Central memory CD8-positive, alpha-beta T cell (primary cell): ENCODE measurements around the gene SPTLC2.
"Not testable (repeated sequence)": the region's sequence is repeated elsewhere in the genome, so short reads cannot be mapped to it uniquely, and the experiment has no call there.

ENCODE experiments used
- ATAC-seq: fragments of 150-1000 bp; cut with Tn5 transposase; replicated peaks from 2 replicates; pipeline ENCODE4 v1.10.0; 2022; ENCODE audit warnings: mild to moderate bottlenecking, moderate FRiP score, moderate number of reproducible peaks; ENCODE audit not compliant: poor library complexity, severe bottlenecking; ENCODE audit errors: extremely low read depth
- DNase-seq, 2 donors: peaks; one replicate each; pipeline ENCODE4 v3.0.0; 2021; ENCODE audit warnings: low spot score in 2 of 2
- H3K27ac Mint-ChIP-seq: one replicate; pipeline ENCODE4 v1.8.0; 2022; ENCODE audit warnings: low read depth, mild to moderate bottlenecking, moderate library complexity, mixed read lengths
- H3K27me3 Mint-ChIP-seq: one replicate; pipeline ENCODE4 v1.8.0; 2022; ENCODE audit warnings: mixed read lengths
- H3K36me3 Mint-ChIP-seq: one replicate; pipeline ENCODE4 v1.8.0; 2022; ENCODE audit warnings: mild to moderate bottlenecking, moderate library complexity, mixed read lengths; ENCODE audit not compliant: insufficient read depth
- H3K4me1 Mint-ChIP-seq: one replicate; pipeline ENCODE4 v1.8.0; 2022; ENCODE audit warnings: mixed read lengths
- H3K4me3 Mint-ChIP-seq: one replicate; pipeline ENCODE4 v1.8.0; 2022; ENCODE audit warnings: mild to moderate bottlenecking, moderate library complexity, mixed read lengths
- H3K9me3 Mint-ChIP-seq: one replicate; pipeline ENCODE4 v1.8.0; 2022; ENCODE audit warnings: mixed read lengths

The SPTLC2 gene

DNA sequence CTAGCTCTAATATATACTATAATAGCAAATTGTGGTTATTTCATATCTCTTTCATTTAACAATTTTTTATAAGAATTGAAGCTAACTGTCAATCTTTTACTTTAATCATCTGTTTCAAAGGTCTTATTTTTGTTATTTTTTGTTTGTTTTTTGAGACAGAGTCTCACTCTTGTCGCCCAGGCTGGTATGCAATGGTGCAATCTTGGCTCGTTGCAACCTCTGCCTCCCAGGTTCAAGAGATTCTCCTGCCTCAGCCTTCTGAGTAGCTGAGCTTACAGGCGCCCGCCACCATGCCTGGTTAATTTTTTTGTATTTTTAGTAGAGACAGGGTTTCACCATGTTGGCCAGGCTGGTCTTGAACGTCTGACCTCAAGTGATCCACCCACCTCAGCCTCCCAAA lies 87.7 kb downstream of the SPTLC2 start:
- ATAC-seq, H3K27me3 Mint-ChIP-seq, H3K9me3 Mint-ChIP-seq, H3K4me1 Mint-ChIP-seq, DNase-seq, H3K4me3 Mint-ChIP-seq: not testable (repeated sequence)
- peak overlapping the region; percentile 29 for H3K27ac Mint-ChIP-seq
- H3K36me3 Mint-ChIP-seq: peaks cover 16% of the 10 kb centered on the region

DNA sequence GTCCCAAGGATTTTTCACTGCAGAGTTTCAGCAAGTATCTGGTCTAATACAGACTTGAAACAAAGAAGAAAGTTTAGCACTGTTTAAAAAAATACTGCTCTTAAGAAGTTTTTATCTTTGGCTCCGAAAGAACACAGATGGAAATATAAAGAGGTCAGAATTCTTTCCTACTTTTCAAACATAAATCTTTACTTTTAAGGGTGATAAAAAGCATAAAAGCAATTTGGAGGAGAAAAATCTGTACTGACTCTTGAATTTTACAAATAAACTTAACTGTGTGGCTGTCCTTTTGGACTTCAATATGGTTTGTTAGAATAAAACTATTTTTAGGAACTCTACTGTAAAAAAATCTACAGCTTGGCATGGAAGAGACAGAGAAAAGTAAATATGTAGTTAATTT lies 90.2 kb downstream of the SPTLC2 start:
- no peak for ATAC-seq
- DNase-seq: no peak
- H3K27ac Mint-ChIP-seq: no peak overlapping the region
- H3K36me3 Mint-ChIP-seq: peaks cover 15% of the 10 kb centered on the region
- no peak overlapping the region for H3K4me3 Mint-ChIP-seq
- H3K4me1 Mint-ChIP-seq: peaks cover 11% of the 10 kb centered on the region
- no peaks in the 10 kb centered on the region for H3K27me3 Mint-ChIP-seq
- H3K9me3 Mint-ChIP-seq: no peaks in the 10 kb centered on the region

DNA sequence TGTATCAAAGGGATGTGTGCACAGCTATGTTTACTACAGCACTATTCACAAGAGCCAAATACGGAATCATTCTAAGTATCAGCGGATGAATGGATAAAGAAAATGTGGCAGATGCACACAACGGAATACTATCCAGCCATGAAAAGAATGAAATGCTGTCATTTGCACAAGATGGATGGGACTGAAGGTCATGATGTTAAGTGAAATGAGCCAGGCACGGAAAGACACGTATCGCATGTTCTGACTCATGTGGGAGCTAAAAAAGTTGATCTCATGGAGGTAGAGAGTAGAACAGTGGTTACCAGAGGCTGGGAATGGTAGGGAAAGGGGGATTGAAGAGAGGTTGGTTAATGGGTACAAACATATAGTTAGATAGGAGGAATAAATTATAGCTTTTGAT lies 91.9 kb downstream of the SPTLC2 start:
- ATAC-seq (no peak), DNase-seq (no peak)
- Mint-ChIP-seq H3K4me3 (no peak overlapping the region), H3K4me1 (peaks cover 6% of the 10 kb centered on the region), H3K27me3 (no peaks in the 10 kb centered on the region), H3K27ac (no peak overlapping the region), H3K9me3 (no peaks in the 10 kb centered on the region), H3K36me3 (peaks cover 23% of the 10 kb centered on the region)

DNA sequence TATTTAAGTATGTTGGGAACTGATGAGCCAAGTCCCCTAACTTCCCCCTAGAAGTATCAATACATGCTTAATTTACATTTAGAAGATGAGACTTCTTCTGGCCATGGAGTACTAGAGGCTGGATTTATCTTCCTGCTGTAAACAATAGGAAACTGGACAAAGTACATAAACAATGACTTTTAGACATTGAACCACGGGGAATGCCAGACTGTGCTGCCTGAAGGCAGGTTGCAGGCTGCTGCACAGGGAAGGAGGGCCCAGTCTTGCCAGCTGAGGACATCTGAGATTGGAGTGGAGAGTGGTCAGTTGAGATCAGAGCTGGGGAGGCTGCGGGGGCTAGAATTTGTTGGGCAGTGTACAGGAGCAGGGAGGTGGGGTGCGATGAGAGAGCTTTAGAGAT lies 93.3 kb downstream of the SPTLC2 start:
- Mint-ChIP-seq H3K27me3 (no peaks in the 10 kb centered on the region), H3K9me3 (no peaks in the 10 kb centered on the region), H3K4me3 (no peak overlapping the region), H3K27ac (peak overlapping the region; percentile 63), H3K36me3 (peaks cover 33% of the 10 kb centered on the region), H3K4me1 (peaks cover 6% of the 10 kb centered on the region)
- DNase-seq (no peak), ATAC-seq (no peak)

DNA sequence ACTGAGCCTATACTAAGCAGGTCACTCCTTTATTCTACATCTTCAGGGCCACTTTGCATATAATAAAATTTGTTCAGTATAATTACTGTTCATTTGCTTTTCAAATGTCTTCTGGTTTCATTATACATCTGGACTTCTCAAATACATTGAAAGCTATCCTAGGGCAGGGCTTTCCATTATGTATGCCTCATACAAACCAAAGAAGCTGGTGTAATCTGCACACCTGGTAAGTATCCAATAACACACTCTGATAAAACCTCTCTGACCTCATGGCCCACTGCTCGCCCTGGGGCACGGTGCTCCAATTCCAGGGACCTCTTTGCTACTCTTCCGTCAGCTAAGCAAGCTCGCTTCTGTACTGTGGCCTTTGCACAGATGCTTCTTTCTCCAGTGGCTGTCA lies 95.9 kb downstream of the SPTLC2 start:
- ATAC-seq (no peak), DNase-seq (no peak)
- H3K9me3 Mint-ChIP-seq: no peaks in the 10 kb centered on the region
- H3K27me3 Mint-ChIP-seq: no peaks in the 10 kb centered on the region
- H3K36me3 Mint-ChIP-seq: peaks cover 49% of the 10 kb centered on the region
- peaks cover 6% of the 10 kb centered on the region for H3K4me1 Mint-ChIP-seq
- H3K27ac Mint-ChIP-seq: no peak overlapping the region
- no peak overlapping the region for H3K4me3 Mint-ChIP-seq

DNA sequence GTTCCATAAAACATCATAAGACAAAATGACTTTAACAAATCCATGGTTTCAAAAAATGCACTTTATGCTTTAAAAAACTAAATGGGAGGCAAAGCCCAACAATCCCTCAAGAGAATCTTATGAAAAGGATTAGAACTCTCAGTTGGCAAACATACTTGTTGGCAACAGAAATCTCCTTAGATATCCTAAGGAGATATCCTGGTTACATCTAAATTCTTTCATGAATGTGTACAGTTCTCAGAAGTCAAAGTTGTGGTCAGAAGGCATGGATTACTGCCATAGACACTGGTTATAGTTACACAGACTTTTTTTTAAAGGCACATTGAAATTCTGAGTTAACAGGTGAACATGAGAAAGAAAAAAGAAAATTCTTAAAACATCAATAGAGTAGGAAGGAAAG lies 100.3 kb downstream of the SPTLC2 start:
- Mint-ChIP-seq H3K4me3 (no peak overlapping the region), H3K9me3 (no peaks in the 10 kb centered on the region), H3K36me3 (peaks cover 54% of the 10 kb centered on the region), H3K27me3 (no peaks in the 10 kb centered on the region), H3K27ac (no peak overlapping the region), H3K4me1 (no peaks in the 10 kb centered on the region)
- ATAC-seq (no peak), DNase-seq (no peak)

DNA sequence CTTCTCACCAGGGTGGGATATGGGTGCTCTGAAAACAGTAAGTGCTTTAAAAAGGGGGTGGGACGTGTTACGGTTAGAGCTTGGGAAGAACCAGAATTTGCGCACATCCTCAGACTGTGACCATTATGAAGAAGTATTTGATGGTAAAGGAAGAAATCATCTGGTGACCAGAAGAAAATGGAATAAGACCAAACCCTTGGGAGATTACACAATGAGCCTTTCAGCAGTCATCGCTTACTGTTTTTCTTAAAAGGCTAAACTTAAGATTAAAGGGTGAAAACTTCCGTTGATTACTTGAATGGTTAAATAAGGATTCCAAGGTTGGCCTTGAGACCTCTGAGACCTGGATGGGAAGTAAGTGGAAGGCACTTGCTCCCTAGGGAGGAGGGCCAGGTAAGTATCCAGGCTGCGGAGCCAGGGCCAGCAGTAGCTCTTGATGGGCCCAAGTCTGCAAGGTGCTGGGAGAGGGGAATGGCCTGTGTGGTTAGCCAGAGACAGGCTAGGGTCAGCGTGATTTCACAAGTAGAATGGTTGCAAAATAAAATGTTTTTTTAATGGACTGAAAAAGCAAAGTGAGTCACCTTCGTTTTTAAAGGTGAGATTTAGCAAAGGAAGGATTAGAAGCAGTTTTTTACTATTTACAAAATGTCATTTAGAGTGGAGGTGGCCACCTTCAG lies 104.8 kb downstream of the SPTLC2 start:
- Mint-ChIP-seq H3K36me3 (peaks cover 39% of the 10 kb centered on the region), H3K9me3 (no peaks in the 10 kb centered on the region), H3K27me3 (no peaks in the 10 kb centered on the region), H3K4me3 (no peak overlapping the region), H3K27ac (no peak overlapping the region), H3K4me1 (no peaks in the 10 kb centered on the region)
- ATAC-seq (no peak), DNase-seq (no peak)

DNA sequence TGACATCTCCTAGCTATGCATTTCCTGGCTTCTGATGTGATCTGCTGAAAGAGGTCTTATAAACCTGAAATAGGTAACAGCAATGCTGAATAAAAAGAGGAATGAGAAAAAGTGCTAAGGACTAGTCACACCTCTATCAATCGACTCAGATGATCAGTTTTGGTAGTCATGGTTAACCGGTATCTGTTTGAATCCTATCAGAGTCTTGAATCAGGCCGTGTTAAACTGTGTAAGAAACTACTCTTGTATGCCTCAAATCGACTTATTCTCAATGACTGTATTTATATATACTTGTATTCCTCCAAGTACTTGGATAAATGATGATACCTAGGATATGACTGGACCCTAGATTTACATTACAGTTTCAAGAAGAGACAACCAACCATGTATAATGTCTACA lies 107.1 kb downstream of the SPTLC2 start:
- Mint-ChIP-seq H3K4me1 (no peaks in the 10 kb centered on the region), H3K27ac (no peak overlapping the region), H3K27me3 (no peaks in the 10 kb centered on the region), H3K9me3 (no peaks in the 10 kb centered on the region), H3K36me3 (peaks cover 27% of the 10 kb centered on the region), H3K4me3 (no peak overlapping the region)
- no peak for DNase-seq
- no peak for ATAC-seq

DNA sequence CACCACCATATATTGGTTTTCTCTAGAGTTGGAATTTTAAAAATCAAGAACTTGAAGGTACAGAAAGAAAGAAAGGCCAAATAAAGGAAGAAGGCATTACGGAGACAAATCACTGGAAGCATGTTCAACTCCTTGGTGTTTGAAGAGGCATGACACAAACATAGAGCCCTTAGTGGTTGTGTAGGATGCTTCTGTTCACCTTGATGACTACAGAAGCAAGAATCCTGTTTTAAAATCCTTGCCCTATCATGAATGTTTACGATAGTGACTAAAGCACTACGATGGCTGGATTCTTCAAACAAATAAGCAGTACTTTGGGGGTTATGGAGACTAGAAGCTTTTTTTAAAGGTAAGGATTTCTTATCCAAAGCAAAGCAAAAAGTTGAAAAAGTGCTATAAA lies 107.6 kb downstream of the SPTLC2 start:
- no peak overlapping the region for H3K27ac Mint-ChIP-seq
- DNase-seq (no peak), ATAC-seq (no peak)
- H3K4me3 Mint-ChIP-seq: no peak overlapping the region
- no peaks in the 10 kb centered on the region for H3K4me1 Mint-ChIP-seq
- H3K9me3 Mint-ChIP-seq: no peaks in the 10 kb centered on the region
- peaks cover 27% of the 10 kb centered on the region for H3K36me3 Mint-ChIP-seq
- H3K27me3 Mint-ChIP-seq: no peaks in the 10 kb centered on the region

DNA sequence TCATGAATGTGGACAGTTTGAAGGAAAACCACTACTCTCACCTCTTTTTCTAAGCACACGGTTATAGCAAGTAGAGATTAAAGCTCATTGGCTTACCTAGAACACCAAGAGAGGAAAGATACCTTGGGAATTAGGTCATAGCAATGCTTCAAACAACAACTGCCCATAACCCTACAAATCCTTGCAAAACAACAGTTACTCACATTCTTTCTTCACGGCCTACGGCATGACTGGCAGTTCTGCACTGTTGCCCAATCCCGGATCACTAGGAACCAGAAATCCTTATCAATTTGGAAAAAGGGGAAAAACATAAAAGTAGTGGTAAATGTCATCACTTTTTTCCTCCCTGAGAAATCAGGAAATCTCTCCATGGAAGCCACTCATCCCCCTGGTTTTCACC lies 108.2 kb downstream of the SPTLC2 start:
- DNase-seq (no peak), ATAC-seq (no peak)
- no peaks in the 10 kb centered on the region for H3K4me1 Mint-ChIP-seq
- peaks cover 2% of the 10 kb centered on the region for H3K9me3 Mint-ChIP-seq
- peaks cover 27% of the 10 kb centered on the region for H3K36me3 Mint-ChIP-seq
- H3K4me3 Mint-ChIP-seq: no peak overlapping the region
- no peaks in the 10 kb centered on the region for H3K27me3 Mint-ChIP-seq
- H3K27ac Mint-ChIP-seq: no peak overlapping the region

DNA sequence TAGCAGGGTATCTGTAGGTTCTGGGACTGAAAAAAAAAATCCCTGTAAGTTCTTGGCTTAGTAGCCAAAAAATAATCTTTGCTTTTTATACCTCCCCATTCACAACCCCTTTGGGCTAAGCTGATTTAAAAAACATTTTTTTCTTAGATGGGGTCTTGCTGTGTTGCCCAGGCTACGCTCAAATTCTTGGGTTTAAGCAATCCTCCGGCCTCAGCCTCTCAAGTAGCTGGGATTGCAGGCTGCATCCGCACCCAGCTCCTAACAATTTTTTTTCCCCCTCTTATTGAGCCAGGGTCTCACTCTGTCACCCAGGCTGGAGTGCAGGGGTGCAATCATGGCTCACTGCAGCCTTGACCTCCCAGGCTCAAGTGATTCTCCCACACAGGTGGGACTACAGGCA lies 108.7 kb downstream of the SPTLC2 start:
- H3K4me3 Mint-ChIP-seq: no peak overlapping the region
- H3K36me3 Mint-ChIP-seq: peaks cover 27% of the 10 kb centered on the region
- peaks cover 5% of the 10 kb centered on the region for H3K9me3 Mint-ChIP-seq

DNA sequence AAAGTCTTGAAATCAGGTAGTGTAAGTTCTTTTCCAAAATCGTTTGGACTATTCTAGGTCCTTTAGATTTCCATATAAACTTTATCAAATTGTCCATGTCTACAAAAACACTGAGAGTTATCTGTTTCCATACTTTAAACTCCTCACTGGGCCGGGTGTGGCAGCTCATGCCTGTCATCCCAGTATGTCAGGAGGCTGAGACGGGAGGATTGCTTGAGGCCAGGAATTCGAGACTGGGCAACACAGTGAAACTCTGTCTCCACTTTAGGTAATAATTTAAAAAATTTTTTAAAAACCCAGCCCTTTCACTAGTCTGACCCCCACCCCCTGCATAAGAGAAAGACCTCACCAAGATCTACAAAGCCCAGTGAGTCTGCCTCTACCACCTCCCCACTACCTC lies 111.4 kb downstream of the SPTLC2 start:
- Mint-ChIP-seq H3K36me3 (peaks cover 12% of the 10 kb centered on the region), H3K27me3 (peaks cover 8% of the 10 kb centered on the region), H3K4me3 (no peak overlapping the region)

More for the DNA sequence above, 108.7 kb downstream of the SPTLC2 start:
- no peaks in the 10 kb centered on the region for H3K27me3 Mint-ChIP-seq
- DNase-seq: no peak
- no peak overlapping the region for H3K27ac Mint-ChIP-seq
- H3K4me1 Mint-ChIP-seq: no peaks in the 10 kb centered on the region
- ATAC-seq: no peak

DNA sequence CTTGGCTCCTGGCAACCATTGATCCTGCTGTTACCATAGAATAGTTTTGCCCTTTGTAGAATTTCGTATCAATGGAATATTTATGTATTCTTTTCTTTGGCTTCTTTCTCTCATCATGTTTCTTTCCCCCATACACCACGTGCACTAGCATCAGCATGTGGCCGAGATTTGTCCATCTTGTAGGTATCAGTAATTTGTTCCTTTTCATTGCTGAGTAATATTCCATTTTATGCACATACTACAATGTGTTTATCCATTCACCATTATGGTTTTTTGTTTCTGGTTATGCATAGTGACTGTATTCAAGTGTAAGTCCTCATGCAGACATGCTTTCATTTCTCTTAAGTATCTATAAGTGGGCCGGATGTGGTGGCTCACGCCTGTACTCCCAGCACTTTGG lies 113.3 kb downstream of the SPTLC2 start:
- Mint-ChIP-seq H3K27me3 (peaks cover 18% of the 10 kb centered on the region), H3K27ac (no peak overlapping the region)

More for the DNA sequence above, 111.4 kb downstream of the SPTLC2 start:
- H3K9me3 Mint-ChIP-seq: peaks cover 5% of the 10 kb centered on the region
- no peaks in the 10 kb centered on the region for H3K4me1 Mint-ChIP-seq
- DNase-seq: no peak
- no peak overlapping the region for H3K27ac Mint-ChIP-seq
- ATAC-seq: no peak

More for the DNA sequence above, 113.3 kb downstream of the SPTLC2 start:
- Mint-ChIP-seq H3K4me1 (no peaks in the 10 kb centered on the region), H3K4me3 (no peak overlapping the region), H3K9me3 (peaks cover 5% of the 10 kb centered on the region), H3K36me3 (peaks cover 9% of the 10 kb centered on the region)
- DNase-seq (no peak), ATAC-seq (no peak)
